SK-N-MC (cell line): ENCODE data around the gene TEAD1.

Source experiments
- EZH2 ChIP-seq: fragments of 200-600 bp; sonication (generic); IDR thresholded peaks from one replicate; pipeline ENCODE4 v1.6.1; 2017; ENCODE audit warnings: antibody characterized with exemption
- FOXP2 ChIP-seq: optimal IDR thresholded peaks from 2 replicates; pipeline ENCODE3; 2011; ENCODE audit warnings: mild to moderate bottlenecking, moderate library complexity; ENCODE audit not compliant: insufficient read depth; ENCODE audit errors: extremely low read length, control extremely low read depth
- POLR2AphosphoS5 ChIP-seq: IDR thresholded peaks from 2 replicates; pipeline ENCODE4 v1.6.1; 2012; ENCODE audit warnings: mild to moderate bottlenecking, low read depth, low read length, borderline replicate concordance

DNA sequence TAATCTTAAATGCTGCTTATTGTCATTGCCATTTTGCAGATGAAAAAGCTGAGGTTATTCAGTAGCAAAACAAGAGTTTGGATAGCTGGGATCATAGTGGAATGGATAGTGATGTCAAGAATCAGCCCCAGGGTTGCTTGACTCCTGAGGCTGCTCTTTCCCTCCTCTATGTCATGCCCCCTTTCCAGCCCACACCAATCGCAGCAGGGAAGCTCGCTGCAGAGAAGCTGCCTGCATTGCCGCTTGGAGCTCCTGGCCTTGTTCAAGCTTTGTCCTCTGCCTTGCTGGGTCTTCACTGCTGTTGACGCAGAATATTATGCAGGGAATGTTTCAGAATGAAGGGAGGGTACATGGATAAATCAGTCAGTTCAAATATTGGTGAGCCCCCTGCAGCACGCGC, 206.1 kb downstream of the TEAD1 start:
- no peak for TF ChIP-seq EZH2
- TF ChIP-seq POLR2AphosphoS5, result no peak
- no peak for TF ChIP-seq FOXP2
